ENCODE measurements around the gene MAFF.

MAFF gene

DNA sequence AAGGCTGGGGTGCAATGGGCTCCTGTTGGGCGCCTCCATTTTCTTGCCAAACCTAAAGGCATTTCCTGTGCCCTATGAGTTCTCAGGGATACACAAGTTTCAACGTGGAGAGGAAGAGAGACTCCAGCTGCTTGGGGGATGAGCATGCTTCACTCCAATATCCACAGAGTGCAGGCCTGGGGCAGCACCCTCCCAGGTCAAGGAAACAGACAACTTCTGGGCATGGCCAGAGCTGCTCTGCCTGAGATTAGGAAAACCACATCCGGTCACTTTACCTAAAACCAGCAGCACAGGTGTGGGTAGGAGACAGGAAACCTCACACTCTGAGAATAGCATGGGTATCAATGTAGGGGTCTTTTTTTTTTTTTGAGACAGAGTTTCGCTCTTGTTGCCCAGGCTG is 42.3 kb downstream of the MAFF start:
- ChIA-PET CTCF (interaction anchor here (0.7 kb wide), 1 partner anchor 13 kb away, joined by 3 read pairs; no protein-coding TSS in a partner anchor), POLR2A (no interaction called here)
- DNase-seq (ENCODE audit: extremely low spot score), result no peak
- TF ChIP-seq, protein P1, sequence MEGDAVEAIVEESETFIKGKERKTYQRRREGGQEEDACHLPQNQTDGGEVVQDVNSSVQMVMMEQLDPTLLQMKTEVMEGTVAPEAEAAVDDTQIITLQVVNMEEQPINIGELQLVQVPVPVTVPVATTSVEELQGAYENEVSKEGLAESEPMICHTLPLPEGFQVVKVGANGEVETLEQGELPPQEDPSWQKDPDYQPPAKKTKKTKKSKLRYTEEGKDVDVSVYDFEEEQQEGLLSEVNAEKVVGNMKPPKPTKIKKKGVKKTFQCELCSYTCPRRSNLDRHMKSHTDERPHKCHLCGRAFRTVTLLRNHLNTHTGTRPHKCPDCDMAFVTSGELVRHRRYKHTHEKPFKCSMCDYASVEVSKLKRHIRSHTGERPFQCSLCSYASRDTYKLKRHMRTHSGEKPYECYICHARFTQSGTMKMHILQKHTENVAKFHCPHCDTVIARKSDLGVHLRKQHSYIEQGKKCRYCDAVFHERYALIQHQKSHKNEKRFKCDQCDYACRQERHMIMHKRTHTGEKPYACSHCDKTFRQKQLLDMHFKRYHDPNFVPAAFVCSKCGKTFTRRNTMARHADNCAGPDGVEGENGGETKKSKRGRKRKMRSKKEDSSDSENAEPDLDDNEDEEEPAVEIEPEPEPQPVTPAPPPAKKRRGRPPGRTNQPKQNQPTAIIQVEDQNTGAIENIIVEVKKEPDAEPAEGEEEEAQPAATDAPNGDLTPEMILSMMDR (IDR thresholded peaks at IDR 0.05; ENCODE audit: control extremely low read depth, extremely low read depth, low read depth, missing control alignments), result no peak

GRCh38 chr22:38246046-38246658 is 44.4 kb downstream of the MAFF start:
- POLR2A ChIA-PET, result no interaction called here
- TF ChIP-seq, protein P1 (IDR thresholded peaks at IDR 0.05; ENCODE audit: control extremely low read depth, extremely low read depth, low read depth, missing control alignments), result no peak
- CTCF ChIA-PET, result no interaction called here
- no peak for DNase-seq (ENCODE audit: extremely low spot score)

- ChIA-PET CTCF (no interaction called here), POLR2A (no interaction called here)
- TF ChIP-seq, protein P1 (IDR thresholded peaks at IDR 0.05; ENCODE audit: control extremely low read depth, extremely low read depth, low read depth, missing control alignments), result no peak
- no peak for DNase-seq (ENCODE audit: extremely low spot score)
Observed at GRCh38 chr22:38246692-38247091, 44.9 kb downstream of the MAFF start.

GRCh38 chr22:38247713-38248112 is 45.9 kb downstream of the MAFF start:
- ChIA-PET POLR2A (no interaction called here), CTCF (interaction anchor here (4.0 kb wide), 1 partner anchor 14 kb away, joined by 15 read pairs; no protein-coding TSS in a partner anchor)
- DNase-seq (ENCODE audit: extremely low spot score), result no peak
- TF ChIP-seq, protein P1 (IDR thresholded peaks at IDR 0.05; ENCODE audit: control extremely low read depth, extremely low read depth, low read depth, missing control alignments), result no peak

DNA sequence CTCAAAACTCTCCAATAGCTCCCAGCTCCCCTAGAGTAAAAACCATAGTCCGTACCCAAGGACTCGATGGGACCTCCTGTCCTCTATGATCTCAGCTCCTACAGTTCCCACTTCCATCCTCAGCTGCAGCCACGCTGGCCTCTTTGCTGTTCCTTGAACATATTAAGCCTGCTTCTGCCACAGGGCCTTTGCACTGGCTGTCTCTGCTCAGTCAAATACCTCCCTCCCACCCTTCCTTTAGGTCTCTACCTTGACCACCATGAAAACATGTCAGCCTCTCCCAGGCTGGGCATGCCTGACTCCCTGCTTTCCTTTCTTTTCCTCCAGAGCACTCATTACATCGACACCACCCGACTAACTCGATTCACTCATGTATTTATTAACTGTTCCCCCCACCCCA is 46.5 kb downstream of the MAFF start:
- DNase-seq (ENCODE audit: extremely low spot score), result no peak
- CTCF ChIA-PET, result interaction anchor here (4.0 kb wide), 1 partner anchor 14 kb away, joined by 15 read pairs; no protein-coding TSS in a partner anchor

GRCh38 chr22:38249301-38249700 is 47.5 kb downstream of the MAFF start:
- ChIA-PET POLR2A (no interaction called here), CTCF (interaction anchor here (4.0 kb wide), 1 partner anchor 13 kb away, joined by 15 read pairs; no protein-coding TSS in a partner anchor)
- TF ChIP-seq, protein P1 (IDR thresholded peaks at IDR 0.05; ENCODE audit: control extremely low read depth, extremely low read depth, low read depth, missing control alignments), result no peak
- no peak for DNase-seq (ENCODE audit: extremely low spot score)

More for the DNA sequence above, 46.5 kb downstream of the MAFF start:
- POLR2A ChIA-PET, result no interaction called here
- TF ChIP-seq, protein P1 (IDR thresholded peaks at IDR 0.05; ENCODE audit: control extremely low read depth, extremely low read depth, low read depth, missing control alignments), result no peak
